RKO (cell line): Measurements from ENCODE around the gene TMPO.
"Not testable (repeated sequence)": the region's sequence is repeated elsewhere in the genome, so short reads cannot be mapped to it uniquely, and the experiment has no call there.

Experiments
- DNase-seq: peaks from one replicate; pipeline ENCODE4 v3.0.0-alpha.2; 2016; ENCODE audit warnings: low spot score

The TMPO gene

GRCh38 chr12:98515287-98516110, at the start of gene TMPO:
Gene TMPO, plus strand, starts transcription at chr12:98515590. Its CDS starts 278 bp downstream, at chr12:98515868.
- peak; percentile 91 for DNase-seq

- DNase-seq, result no peak
Measured at GRCh38 chr12:98465950-98466602, 49.3 kb upstream of the TMPO start.

- no peak for DNase-seq
Measured at GRCh38 chr12:98466640-98467400, 48.6 kb upstream of the TMPO start.

GRCh38 chr12:98469109-98469508, 46.3 kb upstream of the TMPO start:
- no peak for DNase-seq

GRCh38 chr12:98470469-98471082, 44.8 kb upstream of the TMPO start:
- DNase-seq, result no peak

- no peak for DNase-seq
Measured at GRCh38 chr12:98471085-98471484, 44.3 kb upstream of the TMPO start.

- DNase-seq, result no peak
Measured at GRCh38 chr12:98475565-98475908, 39.9 kb upstream of the TMPO start.

GRCh38 chr12:98478606-98479005, 36.8 kb upstream of the TMPO start:
- no peak for DNase-seq

- DNase-seq, result no peak
Measured at GRCh38 chr12:98483621-98484503, 31.5 kb upstream of the TMPO start.

GRCh38 chr12:98485792-98486340, 29.5 kb upstream of the TMPO start:
- DNase-seq, result no peak

- not testable (repeated sequence) for DNase-seq
Measured at GRCh38 chr12:98488416-98488815, 27.0 kb upstream of the TMPO start.

- DNase-seq, result no peak
Measured at GRCh38 chr12:98489176-98489575, 26.2 kb upstream of the TMPO start.

- peak; percentile 90 for DNase-seq
Measured at GRCh38 chr12:98490501-98491453, 24.6 kb upstream of the TMPO start.

GRCh38 chr12:98492580-98493140, 22.7 kb upstream of the TMPO start:
- no peak for DNase-seq

GRCh38 chr12:98501266-98501629, 14.1 kb upstream of the TMPO start:
- not testable (repeated sequence) for DNase-seq

- peak; percentile 87 for DNase-seq
Measured at GRCh38 chr12:98503342-98503591, 12.1 kb upstream of the TMPO start.

- peak; percentile 94 for DNase-seq
Measured at GRCh38 chr12:98503592-98504367, 11.6 kb upstream of the TMPO start.

GRCh38 chr12:98504368-98504617, 11.1 kb upstream of the TMPO start:
- no peak for DNase-seq

GRCh38 chr12:98509063-98509462, 6.3 kb upstream of the TMPO start:
- DNase-seq, result no peak
